Measurements from ENCODE around the gene GNAI2.

GRCh38 chr3:50288387-50289007, 52.5 kb downstream of the GNAI2 start:
- no peak for TF ChIP-seq RAD21 (IDR thresholded peaks at IDR 0.05; ENCODE audit: low read depth)
- no peak for TF ChIP-seq EGR1 (IDR thresholded peaks at IDR 0.05)
- no peak for TF ChIP-seq TAF1 (IDR thresholded peaks at IDR 0.05; ENCODE audit: low read depth)
- TF ChIP-seq TCF12 (IDR thresholded peaks at IDR 0.05; ENCODE audit: low read depth) = no peak
- TF ChIP-seq EP300 (IDR thresholded peaks at IDR 0.05; ENCODE audit: borderline replicate concordance) = no peak
- TF ChIP-seq REST (IDR thresholded peaks at IDR 0.05; ENCODE audit: low read depth) = no peak
- no peak for TF ChIP-seq FOXM1 (IDR thresholded peaks at IDR 0.05; ENCODE audit: borderline replicate concordance, low read depth)
- TF ChIP-seq CREB1 (IDR thresholded peaks at IDR 0.05; ENCODE audit: low read depth) = no peak
- no peak for TF ChIP-seq CEBPB (IDR thresholded peaks at IDR 0.05)
- TF ChIP-seq NFIC (IDR thresholded peaks at IDR 0.05) = no peak
